Stimulated activated CD4-positive, alpha-beta T cell treated with anti-CD3 and anti-CD28 coated beads, Interleukin-15, amount 100 ng/mL, for 1 hour (primary cell): ENCODE results near the gene NETO1.

Source experiments
- DNase-seq, 2 donors: peaks; one replicate each; pipeline ENCODE4 v3.0.0-alpha.2; 2020; ENCODE audit warnings: low read depth in 1 of 2, low spot score in 1 of 2

NETO1 gene

GRCh38 chr18:72727776-72728175 lies 140.0 kb downstream of the NETO1 start:
- no peak for DNase-seq

- no peak for DNase-seq
Observed at GRCh38 chr18:72727038-72727655, 140.6 kb downstream of the NETO1 start.

- no peak for DNase-seq
Observed at GRCh38 chr18:72726201-72726600, 141.6 kb downstream of the NETO1 start.

GRCh38 chr18:72721330-72721729 lies 146.5 kb downstream of the NETO1 start:
- DNase-seq = no peak

- DNase-seq = no peak
Observed at GRCh38 chr18:72720116-72720515, 147.7 kb downstream of the NETO1 start.

- DNase-seq = no peak
Observed at GRCh38 chr18:72704202-72704601, 163.6 kb downstream of the NETO1 start.

- no peak for DNase-seq
Observed at GRCh38 chr18:72700961-72701710, 166.7 kb downstream of the NETO1 start.

- no peak for DNase-seq
Observed at GRCh38 chr18:72697706-72698105, 170.1 kb downstream of the NETO1 start.

GRCh38 chr18:72692595-72692994 lies 175.2 kb downstream of the NETO1 start:
- no peak for DNase-seq
